Mesenchymal stem cell (in vitro differentiated cells and primary cell): ENCODE measurements around the gene GLRA3.

Source experiments
- DNase-seq: peaks from one replicate; pipeline ENCODE4 v3.0.0-alpha.2; 2013
- H2AFZ ChIP-seq: one replicate; pipeline ENCODE4 v1.6.1; 2013; ENCODE audit warnings: low read depth, mild to moderate bottlenecking, control low read depth, inconsistent platforms, low read length, moderate library complexity
- H2AK5ac ChIP-seq: 2 replicates; pipeline ENCODE4 v1.6.1; 2013; ENCODE audit warnings: low read length, moderate library complexity, mild to moderate bottlenecking, inconsistent platforms; ENCODE audit not compliant: severe bottlenecking
- H2BK120ac ChIP-seq: one replicate; pipeline ENCODE4 v1.6.1; 2013; ENCODE audit warnings: low read depth, mild to moderate bottlenecking, inconsistent platforms, low read length, moderate library complexity
- H2BK12ac ChIP-seq, 2 experiments: one replicate each; pipeline ENCODE4 v1.6.1; 2013; ENCODE audit warnings: inconsistent platforms in 2 of 2, low read length in 2 of 2, mild to moderate bottlenecking in 2 of 2, moderate library complexity in 2 of 2, control low read depth in 1 of 2
- H2BK15ac ChIP-seq: one replicate; pipeline ENCODE4 v1.6.1; 2013; ENCODE audit warnings: mild to moderate bottlenecking, low read depth, inconsistent platforms; ENCODE audit not compliant: poor library complexity, severe bottlenecking
- H2BK5ac ChIP-seq: 2 replicates; pipeline ENCODE4 v1.6.1; 2013; ENCODE audit warnings: low read depth, mild to moderate bottlenecking, low read length, control low read depth, inconsistent platforms; ENCODE audit not compliant: poor library complexity, severe bottlenecking
- H3K14ac ChIP-seq, 2 experiments: one replicate each; pipeline ENCODE4 v1.6.1; 2013; ENCODE audit warnings: inconsistent platforms in 2 of 2, low read length in 2 of 2, control low read depth in 1 of 2, mild to moderate bottlenecking in 1 of 2, moderate library complexity in 1 of 2
- H3K18ac ChIP-seq, 2 experiments: one replicate each; pipeline ENCODE4 v1.6.1; 2013; ENCODE audit warnings: inconsistent platforms in 2 of 2, low read length in 2 of 2, control low read depth in 1 of 2, low read depth in 1 of 2, mild to moderate bottlenecking in 1 of 2
- H3K23ac ChIP-seq, 2 experiments: one replicate each; pipeline ENCODE4 v1.6.1; 2013; ENCODE audit warnings: inconsistent platforms in 2 of 2, low read length in 2 of 2, mild to moderate bottlenecking in 2 of 2, moderate library complexity in 2 of 2, control low read depth in 1 of 2
- H3K27ac ChIP-seq: 2 replicates; pipeline ENCODE4 v1.5.1; 2013; ENCODE audit warnings: mild to moderate bottlenecking, moderate library complexity, low read length, control low read depth, inconsistent platforms; ENCODE audit not compliant: poor library complexity, severe bottlenecking
- H3K27me3 ChIP-seq, 2 experiments: 2 replicates each; pipeline versions ENCODE4 v1.6.1 to v1.7.0; 2013; ENCODE audit warnings: low read length in 2 of 2, mild to moderate bottlenecking in 2 of 2, moderate library complexity in 2 of 2, control low read depth in 1 of 2, inconsistent platforms in 1 of 2; ENCODE audit not compliant: control insufficient read depth in 1 of 2, insufficient read depth in 1 of 2
- H3K36me3 ChIP-seq, 2 experiments: 2 replicates each; pipeline versions ENCODE4 v1.6.1 to v1.7.0; 2013; ENCODE audit warnings: low read length in 2 of 2, control low read depth in 1 of 2, inconsistent platforms in 1 of 2, low read depth in 1 of 2, mild to moderate bottlenecking in 1 of 2; ENCODE audit not compliant: insufficient read depth in 2 of 2, control insufficient read depth in 1 of 2
- H3K4ac ChIP-seq, 2 experiments: one replicate each; pipeline ENCODE4 v1.6.1; 2013; ENCODE audit warnings: inconsistent platforms in 2 of 2, low read length in 2 of 2, mild to moderate bottlenecking in 2 of 2, moderate library complexity in 2 of 2, control low read depth in 1 of 2, low read depth in 1 of 2
- H3K4me1 ChIP-seq: 2 replicates; pipeline ENCODE4 v1.6.1; 2013; ENCODE audit warnings: low read depth, low read length, control low read depth; ENCODE audit not compliant: control insufficient read depth, insufficient read depth
- H3K4me2 ChIP-seq: 2 replicates; pipeline ENCODE4 v1.6.1; 2013; ENCODE audit warnings: low read length, mild to moderate bottlenecking, inconsistent platforms; ENCODE audit not compliant: poor library complexity, severe bottlenecking
- H3K4me3 ChIP-seq, 2 experiments: 2 replicates each; pipeline versions ENCODE4 v1.5.1 to v1.7.0; 2013; ENCODE audit warnings: low read length in 2 of 2, mild to moderate bottlenecking in 2 of 2, control low read depth in 1 of 2, low read depth in 1 of 2; ENCODE audit not compliant: insufficient read depth in 1 of 2
- H3K79me1 ChIP-seq: replicated peaks from 2 replicates; pipeline ENCODE4 v1.6.1; 2013; ENCODE audit warnings: mild to moderate bottlenecking, control low read depth, low read length, inconsistent platforms; ENCODE audit not compliant: poor library complexity, severe bottlenecking
- H3K9ac ChIP-seq: 2 replicates; pipeline ENCODE4 v1.7.0; 2013; ENCODE audit warnings: mild to moderate bottlenecking, low read length, moderate library complexity
- H3K9me3 ChIP-seq: 2 replicates; pipeline ENCODE4 v1.7.0; 2013; ENCODE audit warnings: mild to moderate bottlenecking, low read length; ENCODE audit not compliant: control insufficient read depth
- H4K8ac ChIP-seq: one replicate; pipeline ENCODE4 v1.6.1; 2013; ENCODE audit warnings: inconsistent platforms, mild to moderate bottlenecking, low read length, moderate library complexity
- H4K91ac ChIP-seq: one replicate; pipeline ENCODE4 v1.6.1; 2013; ENCODE audit warnings: mild to moderate bottlenecking, low read length, inconsistent platforms
- WGBS: methylation state at CpG from one replicate; pipeline ENCODE4 v1.1.7; 2013; ENCODE audit warnings: mixed read lengths; 5-methylcytosine and 5-hydroxymethylcytosine counted together

GLRA3 gene

GRCh38 chr4:174592256-174592984, 236.6 kb downstream of the GLRA3 start:
- H3K18ac ChIP-seq = peak overlapping the region in 1 of 2 experiments; percentile 28
- no peak overlapping the region for H2AFZ ChIP-seq
- no peak overlapping the region for H2BK15ac ChIP-seq
- H2BK5ac ChIP-seq = no peak overlapping the region
- no peaks in the 10 kb centered on the region for H3K36me3 ChIP-seq
- WGBS = 53% methylated on average over 1 of the region's 3 CpGs
- peak overlapping the region; percentile 70 for H3K9ac ChIP-seq
- H3K14ac ChIP-seq = no peak overlapping the region
- no peak for DNase-seq
- no peak overlapping the region for H2BK120ac ChIP-seq
- no peak overlapping the region for H2BK12ac ChIP-seq
- H3K9me3 ChIP-seq = no peaks in the 10 kb centered on the region
- no peak overlapping the region for H3K23ac ChIP-seq
- no peak overlapping the region for H3K4ac ChIP-seq
- H3K4me1 ChIP-seq = no peaks in the 10 kb centered on the region
- H4K8ac ChIP-seq = no peak overlapping the region
- H3K27ac ChIP-seq = peak overlapping the region; percentile 49
- no peaks in the 10 kb centered on the region for H3K27me3 ChIP-seq
- no peak overlapping the region for H3K4me3 ChIP-seq
- no peak overlapping the region for H4K91ac ChIP-seq
- H3K79me1 ChIP-seq = no peaks in the 10 kb centered on the region
- no peak overlapping the region for H3K4me2 ChIP-seq
- H2AK5ac ChIP-seq = no peak overlapping the region

GRCh38 chr4:174591243-174592021, 237.6 kb downstream of the GLRA3 start:
- Histone ChIP-seq H2BK120ac (no peak overlapping the region), H3K4me1 (no peaks in the 10 kb centered on the region), H2AK5ac (no peak overlapping the region), H3K14ac (no peak overlapping the region), H3K4me3 (no peak overlapping the region), H3K18ac (no peak overlapping the region), H3K79me1 (no peaks in the 10 kb centered on the region), H3K4me2 (no peak overlapping the region), H2BK15ac (no peak overlapping the region), H3K9me3 (no peaks in the 10 kb centered on the region), H4K91ac (no peak overlapping the region), H4K8ac (no peak overlapping the region), H3K27ac (no peak overlapping the region), H2BK12ac (no peak overlapping the region), H3K23ac (no peak overlapping the region), H3K36me3 (no peaks in the 10 kb centered on the region), H3K9ac (no peak overlapping the region), H2AFZ (no peak overlapping the region), H3K27me3 (no peaks in the 10 kb centered on the region), H3K4ac (no peak overlapping the region), H2BK5ac (no peak overlapping the region)
- WGBS = 67% methylated on average over 1 of the region's 5 CpGs
- DNase-seq = no peak

GRCh38 chr4:174590336-174590735, 238.7 kb downstream of the GLRA3 start:
- no peak overlapping the region for H3K27ac ChIP-seq
- no peak overlapping the region for H2BK12ac ChIP-seq
- H3K4me1 ChIP-seq = no peaks in the 10 kb centered on the region
- H3K9me3 ChIP-seq = no peaks in the 10 kb centered on the region
- no peak overlapping the region for H3K18ac ChIP-seq
- no peak overlapping the region for H3K14ac ChIP-seq
- 100% methylated on average over 1 of the region's 1 CpG for WGBS
- no peaks in the 10 kb centered on the region for H3K79me1 ChIP-seq
- no peak for DNase-seq
- H3K36me3 ChIP-seq = no peaks in the 10 kb centered on the region
- no peak overlapping the region for H4K8ac ChIP-seq
- no peak overlapping the region for H3K4ac ChIP-seq
- H3K23ac ChIP-seq = no peak overlapping the region
- no peak overlapping the region for H2AFZ ChIP-seq
- H3K4me3 ChIP-seq = no peak overlapping the region
- no peak overlapping the region for H3K9ac ChIP-seq
- no peak overlapping the region for H2BK120ac ChIP-seq
- H2BK15ac ChIP-seq = no peak overlapping the region
- no peak overlapping the region for H2BK5ac ChIP-seq
- H3K4me2 ChIP-seq = no peak overlapping the region
- no peak overlapping the region for H2AK5ac ChIP-seq
- H4K91ac ChIP-seq = no peak overlapping the region
- H3K27me3 ChIP-seq = no peaks in the 10 kb centered on the region
